IMR-90 (cell line): ENCODE results near the gene SGSH. TPM values are rescaled to one million over a fixed set of nuclear protein-coding genes. Genes with fewer than 3 reads are reported as not detected.

Experiments used
- ATAC-seq: fragments of 200-7000 bp; cut with Tn5 transposase; 2 replicates; pipeline ENCODE4 v1.9.1; 2020; ENCODE audit warnings: low read depth, mild to moderate bottlenecking, moderate library complexity
- BruUV-seq: library from RNA; stranded (reverse); fragments of 400-500 nt; replicated peaks from 2 replicates; lab custom pipeline; 2021; lab: Mats Ljungman, UMichigan
- CTCF ChIA-PET: fragments of 300-600 bp; formaldehyde crosslinking; extraction: SDS; loops from one replicate; lab custom pipeline; 2021; ENCODE audit warnings: antibody characterized with exemption; lab: Yijun Ruan, JAX
- POLR2A ChIA-PET: fragments of 300-600 bp; sonication (Branson Sonifier 250); formaldehyde crosslinking; loops from one replicate; lab custom pipeline; 2022; ENCODE audit warnings: antibody characterized with exemption; ENCODE audit not compliant: unreplicated experiment; lab: Charles Lee
- DNase-seq: peaks from one replicate; pipeline ENCODE4 v3.0.0; 2013
- H2AFZ ChIP-seq: replicated peaks from 2 replicates; pipeline ENCODE3; 2013; ENCODE audit warnings: low read length, mild to moderate bottlenecking; ENCODE audit not compliant: poor library complexity
- H2AK5ac ChIP-seq: 2 replicates; pipeline ENCODE4 v1.6.1; 2013; ENCODE audit warnings: low read depth, low read length, inconsistent platforms
- H2AK9ac ChIP-seq: replicated peaks from 2 replicates; pipeline ENCODE3; 2013; ENCODE audit warnings: mild to moderate bottlenecking, low read depth, low read length, moderate library complexity; ENCODE audit not compliant: poor library complexity
- H2BK120ac ChIP-seq: 2 replicates; pipeline ENCODE4 v1.6.1; 2013; ENCODE audit warnings: low read depth, low read length, inconsistent platforms
- H2BK15ac ChIP-seq: 3 replicates; pipeline ENCODE4 v1.6.1; 2013; ENCODE audit warnings: low read depth, low read length, inconsistent platforms
- H2BK20ac ChIP-seq: 2 replicates; pipeline ENCODE4 v1.6.1; 2013; ENCODE audit warnings: low read depth, mild to moderate bottlenecking, inconsistent platforms, low read length, moderate library complexity
- H2BK5ac ChIP-seq: 2 replicates; pipeline ENCODE4 v1.6.1; 2013; ENCODE audit warnings: mild to moderate bottlenecking, low read depth, low read length, inconsistent platforms; ENCODE audit not compliant: poor library complexity, severe bottlenecking
- H3K14ac ChIP-seq: replicated peaks from 2 replicates; pipeline ENCODE4 v1.6.1; 2013; ENCODE audit warnings: low read depth, low read length, inconsistent platforms
- H3K18ac ChIP-seq: 2 replicates; pipeline ENCODE4 v1.6.1; 2013; ENCODE audit warnings: low read depth, low read length, control low read depth
- H3K23ac ChIP-seq: 2 replicates; pipeline ENCODE4 v1.6.1; 2013; ENCODE audit warnings: low read depth, low read length, inconsistent platforms
- H3K27ac ChIP-seq: 2 replicates; pipeline ENCODE4 v1.5.1; 2013; ENCODE audit warnings: mild to moderate bottlenecking, control low read depth, low read length; ENCODE audit not compliant: insufficient read depth
- H3K27me3 ChIP-seq: 2 replicates; pipeline ENCODE4 v1.6.1; 2013; ENCODE audit warnings: low read length; ENCODE audit not compliant: control insufficient read depth, insufficient read depth
- H3K36me3 ChIP-seq: 2 replicates; pipeline ENCODE4 v1.6.1; 2013; ENCODE audit warnings: low read length, mixed read lengths; ENCODE audit not compliant: control insufficient read depth, insufficient read depth
- H3K4ac ChIP-seq: 2 replicates; pipeline ENCODE4 v1.6.1; 2013; ENCODE audit warnings: low read depth, low read length, inconsistent platforms
- H3K4me1 ChIP-seq: 2 replicates; pipeline ENCODE4 v1.6.1; 2013; ENCODE audit warnings: low read length, mixed read lengths; ENCODE audit not compliant: control insufficient read depth, insufficient read depth
- H3K4me2 ChIP-seq: 2 replicates; pipeline ENCODE4 v1.6.1; 2013; ENCODE audit warnings: low read depth, mild to moderate bottlenecking, control low read depth, low read length, moderate library complexity
- H3K4me3 ChIP-seq: 2 replicates; pipeline ENCODE4 v1.5.1; 2013; ENCODE audit warnings: low read depth, mild to moderate bottlenecking, control low read depth, low read length, moderate library complexity; ENCODE audit not compliant: insufficient read depth
- H3K56ac ChIP-seq: 2 replicates; pipeline ENCODE4 v1.6.1; 2013; ENCODE audit warnings: low read length, inconsistent platforms; ENCODE audit not compliant: insufficient read depth; ENCODE audit errors: extremely low read depth
- H3K79me1 ChIP-seq, 2 experiments: 2 replicates each; pipeline ENCODE4 v1.6.1; 2013; ENCODE audit warnings: low read length in 2 of 2, inconsistent platforms in 1 of 2, low read depth in 1 of 2
- H3K9ac ChIP-seq: 2 replicates; pipeline ENCODE4 v1.6.1; 2013; ENCODE audit warnings: low read depth, low read length, control low read depth
- H3K9me1 ChIP-seq: 2 replicates; pipeline ENCODE4 v1.6.1; 2013; ENCODE audit warnings: low read length, inconsistent platforms; ENCODE audit not compliant: insufficient read depth
- H3K9me3 ChIP-seq: 2 replicates; pipeline ENCODE4 v1.6.1; 2013; ENCODE audit warnings: low read length; ENCODE audit not compliant: control insufficient read depth, insufficient read depth
- H4K20me1 ChIP-seq: 2 replicates; pipeline ENCODE4 v1.6.1; 2013; ENCODE audit warnings: low read length, inconsistent platforms; ENCODE audit not compliant: insufficient read depth
- H4K5ac ChIP-seq: 2 replicates; pipeline ENCODE4 v1.6.1; 2013; ENCODE audit warnings: mild to moderate bottlenecking, low read depth, low read length, control low read depth
- H4K8ac ChIP-seq, 2 experiments: 2 replicates each; pipeline ENCODE4 v1.6.1; 2013; ENCODE audit warnings: low read depth in 2 of 2, low read length in 2 of 2, control low read depth in 1 of 2, inconsistent platforms in 1 of 2
- H4K91ac ChIP-seq: 2 replicates; pipeline ENCODE4 v1.6.1; 2013; ENCODE audit warnings: low read depth, low read length, inconsistent platforms; ENCODE audit not compliant: insufficient read depth
- BHLHE40 ChIP-seq: fragments of 150-350 bp; IDR thresholded peaks from 2 replicates; pipeline ENCODE4 v1.6.1; 2016; ENCODE audit warnings: mild to moderate bottlenecking, low read depth, low read length
- CHD1 ChIP-seq: IDR thresholded peaks from 2 replicates; pipeline ENCODE4 v1.6.1; 2012; ENCODE audit warnings: low read depth, low read length, improper control_type of control experiment
- FOS ChIP-seq: fragments of 150-350 bp; IDR thresholded peaks from 2 replicates; pipeline ENCODE4 v1.6.1; 2016; ENCODE audit warnings: low read depth, low read length
- MAFK ChIP-seq: IDR thresholded peaks from 2 replicates; pipeline ENCODE4 v1.6.1; 2012; ENCODE audit warnings: low read depth, low read length, improper control_type of control experiment
- MAZ ChIP-seq: IDR thresholded peaks from 2 replicates; pipeline ENCODE4 v1.6.1; 2012; ENCODE audit warnings: low read depth, mild to moderate bottlenecking, low read length, improper control_type of control experiment, moderate library complexity, borderline replicate concordance
- NFE2L2 ChIP-seq: fragments of 150-350 bp; IDR thresholded peaks from 2 replicates; pipeline ENCODE4 v1.6.1; 2016; ENCODE audit warnings: low read depth, mild to moderate bottlenecking, low read length
- POLR2A ChIP-seq: IDR thresholded peaks from 2 replicates; pipeline ENCODE4 v1.6.1; 2012; ENCODE audit warnings: mild to moderate bottlenecking, low read depth, low read length
- RAD21 ChIP-seq: IDR thresholded peaks from 2 replicates; pipeline ENCODE4 v1.6.1; 2012; ENCODE audit warnings: low read length, improper control_type of control experiment
- RFX5 ChIP-seq: IDR thresholded peaks from 2 replicates; pipeline ENCODE4 v1.8.0; 2012; ENCODE audit warnings: low read depth, mild to moderate bottlenecking, low read length, moderate library complexity
- SMC3 ChIP-seq: fragments of 150-350 bp; IDR thresholded peaks from 2 replicates; pipeline ENCODE4 v1.6.1; 2016; ENCODE audit warnings: low read depth, mild to moderate bottlenecking, antibody characterized with exemption, low read length, moderate library complexity
- USF2 ChIP-seq: fragments of 150-350 bp; IDR thresholded peaks from 2 replicates; pipeline ENCODE4 v1.6.1; 2017; ENCODE audit warnings: mild to moderate bottlenecking, antibody characterized with exemption, low read length, low read depth
- WGBS, 2 experiments: methylation state at CpG; one replicate each; pipeline versions ENCODE4 v1.1.5 to v1.1.7; 2013; ENCODE audit warnings: missing lambda C conversion rate in 2 of 2; ENCODE audit not compliant: insufficient read length in 1 of 2; ENCODE audit errors: extremely low coverage in 2 of 2; 5-methylcytosine and 5-hydroxymethylcytosine counted together
- dilution Hi-C: fragments of 300-500 bp; cut with HindIII; formaldehyde crosslinking; loops from one replicate; pipeline ENCODE4 v1.14.3; 2018; ENCODE audit warnings: low sequenced_read_pairs; ENCODE audit not compliant: unreplicated experiment
- in situ Hi-C: fragments of 300-500 bp; cut with MboI; formaldehyde crosslinking; loops from 3 replicates; pipeline ENCODE4 v1.14.3; 2019; ENCODE audit warnings: low sequenced_read_pairs, inconsistent platforms, mixed read lengths
- intact Hi-C: fragments of 100-400 bp; cut with micrococcal nuclease; formaldehyde crosslinking; loops from 2 replicates; pipeline ENCODE4 v1.10.0; 2022
- polyA plus RNA-seq, 3 experiments: library from polyadenylated mRNA; depleted of rRNA; stranded (reverse); fragments of >200 nt; gene quantifications; 2 replicates each; pipeline ENCODE4 v1.2.3, GENCODE V29; 2012; ENCODE audit warnings: low replicate concordance in 1 of 3
- total RNA-seq: library from RNA; depleted of rRNA; stranded (reverse); fragments of >200 nt; gene quantifications from 2 replicates; pipeline ENCODE4 v1.2.3, GENCODE V29; 2012
- TF ChIP-seq, protein P1 (sequence below): fragments of 150-350 bp; IDR thresholded peaks from 2 replicates; pipeline ENCODE4 v1.6.1; 2016; ENCODE audit warnings: low read depth, mild to moderate bottlenecking, low read length, moderate library complexity, borderline replicate concordance
- TF ChIP-seq, protein P2 (sequence below): conservative IDR thresholded peaks from 2 replicates; pipeline ENCODE4 v1.5.1; 2012; ENCODE audit warnings: mild to moderate bottlenecking, low read depth, low read length, improper control_type of control experiment

The SGSH gene
- total and polyA plus RNA-seq, 2 of the 4 experiments (the other 2 are of a cell fraction): 3.0 to 41.5 TPM

- Histone ChIP-seq H3K79me1 (peaks cover 22 to 29% of the 10 kb centered on the region in 2 experiments), H3K18ac (no peak overlapping the region), H3K4me3 (no peak overlapping the region), H4K8ac (no peak overlapping the region), H2AFZ (no peak overlapping the region), H3K4me1 (peaks cover 2% of the 10 kb centered on the region; the same call in 1 of the 2 replicates), H3K23ac (no peak overlapping the region), H3K56ac (no peak overlapping the region), H2AK5ac (no peak overlapping the region), H2BK120ac (no peak overlapping the region), H2BK5ac (no peak overlapping the region), H3K27ac (no peak overlapping the region), H3K36me3 (peaks cover 76% of the 10 kb centered on the region), H2AK9ac (no peak overlapping the region), H3K27me3 (no peaks in the 10 kb centered on the region), H3K9ac (no peak overlapping the region), H3K9me1 (peaks cover 26% of the 10 kb centered on the region), H4K5ac (no peak overlapping the region), H2BK20ac (no peak overlapping the region), H4K20me1 (peaks cover 32% of the 10 kb centered on the region), H4K91ac (no peak overlapping the region), H3K9me3 (no peaks in the 10 kb centered on the region), H3K4ac (no peak overlapping the region), H3K4me2 (no peak overlapping the region), H3K14ac (no peak overlapping the region), H2BK15ac (no peak overlapping the region)
- no TSS peak for BruUV-seq
- CTCF ChIA-PET: no interaction called here
- in situ Hi-C loops (no loop called here), intact Hi-C loops (no loop called here), dilution Hi-C loops (no loop called here)
- POLR2A ChIA-PET: no interaction called here
- TF ChIP-seq MAZ (no peak), BHLHE40 (no peak), NFE2L2 (no peak), RFX5 (no peak), FOS (no peak), USF2 (no peak), MAFK (no peak), POLR2A (no peak), SMC3 (no peak), CHD1 (no peak), RAD21 (no peak)
- TF ChIP-seq, protein P1, sequence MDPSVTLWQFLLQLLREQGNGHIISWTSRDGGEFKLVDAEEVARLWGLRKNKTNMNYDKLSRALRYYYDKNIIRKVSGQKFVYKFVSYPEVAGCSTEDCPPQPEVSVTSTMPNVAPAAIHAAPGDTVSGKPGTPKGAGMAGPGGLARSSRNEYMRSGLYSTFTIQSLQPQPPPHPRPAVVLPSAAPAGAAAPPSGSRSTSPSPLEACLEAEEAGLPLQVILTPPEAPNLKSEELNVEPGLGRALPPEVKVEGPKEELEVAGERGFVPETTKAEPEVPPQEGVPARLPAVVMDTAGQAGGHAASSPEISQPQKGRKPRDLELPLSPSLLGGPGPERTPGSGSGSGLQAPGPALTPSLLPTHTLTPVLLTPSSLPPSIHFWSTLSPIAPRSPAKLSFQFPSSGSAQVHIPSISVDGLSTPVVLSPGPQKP: no peak
- TF ChIP-seq, protein P2, sequence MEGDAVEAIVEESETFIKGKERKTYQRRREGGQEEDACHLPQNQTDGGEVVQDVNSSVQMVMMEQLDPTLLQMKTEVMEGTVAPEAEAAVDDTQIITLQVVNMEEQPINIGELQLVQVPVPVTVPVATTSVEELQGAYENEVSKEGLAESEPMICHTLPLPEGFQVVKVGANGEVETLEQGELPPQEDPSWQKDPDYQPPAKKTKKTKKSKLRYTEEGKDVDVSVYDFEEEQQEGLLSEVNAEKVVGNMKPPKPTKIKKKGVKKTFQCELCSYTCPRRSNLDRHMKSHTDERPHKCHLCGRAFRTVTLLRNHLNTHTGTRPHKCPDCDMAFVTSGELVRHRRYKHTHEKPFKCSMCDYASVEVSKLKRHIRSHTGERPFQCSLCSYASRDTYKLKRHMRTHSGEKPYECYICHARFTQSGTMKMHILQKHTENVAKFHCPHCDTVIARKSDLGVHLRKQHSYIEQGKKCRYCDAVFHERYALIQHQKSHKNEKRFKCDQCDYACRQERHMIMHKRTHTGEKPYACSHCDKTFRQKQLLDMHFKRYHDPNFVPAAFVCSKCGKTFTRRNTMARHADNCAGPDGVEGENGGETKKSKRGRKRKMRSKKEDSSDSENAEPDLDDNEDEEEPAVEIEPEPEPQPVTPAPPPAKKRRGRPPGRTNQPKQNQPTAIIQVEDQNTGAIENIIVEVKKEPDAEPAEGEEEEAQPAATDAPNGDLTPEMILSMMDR: no peak
- WGBS, 2 experiments: 95% methylated on average over 35 of the region's 48 CpGs; no CpG with 5 or more reads in 1 of the 2 experiments
- ATAC-seq: no peak
- no peak for DNase-seq
These were observed 5.9 kb downstream of the SGSH start for GRCh38 chr17:80214012-80214877.
